Uterine smooth muscle cell (primary cell): ENCODE measurements around the gene CD320. TPM values are rescaled to one million over a fixed set of nuclear protein-coding genes. Genes with fewer than 3 reads are reported as not detected.

Source experiments
- total RNA-seq: library from RNA; depleted of rRNA; stranded (reverse); fragments of >200 nt; gene quantifications from 2 replicates; pipeline ENCODE4 v1.2.3, GENCODE V29; 2014

CD320 gene
- 32.3 and 33.1 TPM in 2 replicates for total RNA-seq

GRCh38 chr19:8307965-8308866 lies at the start of gene CD320:
TSS of gene CD320 (minus strand) at chr19:8308358. CDS start at chr19:8308290, 68 bp downstream.

GRCh38 chr19:8342684-8343482 lies 34.7 kb upstream of the CD320 start, which contains the start of gene KANK3:
TSS of gene KANK3 (minus strand) at chr19:8343262. CDS start at chr19:8337828, 5,434 bp downstream.

GRCh38 chr19:8321067-8321985 lies 13.2 kb upstream of the CD320 start, which contains the start of the genes NDUFA7 and RPS28:
TSS of gene NDUFA7 (minus strand) at chr19:8321375. CDS start at chr19:8321358, 17 bp downstream.
TSS of gene RPS28 (plus strand) at chr19:8321496. CDS start at chr19:8321531, 35 bp downstream.

Other genes starting within 250 kb of the CD320 start
- not detected in 2 replicates for gene FBN3, start 158.8 kb downstream of the CD320 start, total RNA-seq
- 8.5 and 24.4 TPM in 2 replicates for gene CERS4, start 99.0 kb downstream of the CD320 start, total RNA-seq
- gene NDUFA7, start 13.0 kb upstream of the CD320 start, total RNA-seq = 12.5 and 15.1 TPM in 2 replicates
- 175 and 215 TPM in 2 replicates for gene RPS28, start 13.1 kb upstream of the CD320 start, total RNA-seq
- 0.25 and 0.33 TPM in 2 replicates for gene KANK3, start 34.9 kb upstream of the CD320 start, total RNA-seq
- gene ANGPTL4, start 55.8 kb upstream of the CD320 start, total RNA-seq = 1.9 and 2.4 TPM in 2 replicates
- gene RAB11B, start 82.0 kb upstream of the CD320 start, total RNA-seq = 31.9 and 35.2 TPM in 2 replicates
- 43.7 and 89.2 TPM in 2 replicates for gene MARCHF2, start 104.9 kb upstream of the CD320 start, total RNA-seq
- 68.5 and 123 TPM in 2 replicates for gene HNRNPM, start 136.6 kb upstream of the CD320 start, total RNA-seq
- not detected in 2 replicates for gene PRAM1, start 194.3 kb upstream of the CD320 start, total RNA-seq
- gene ZNF414, start 205.8 kb upstream of the CD320 start, total RNA-seq = 4.0 and 5.2 TPM in 2 replicates